ENCODE measurements around the gene MAOA.
"Not testable (repeated sequence)": the region's sequence is repeated elsewhere in the genome, so short reads cannot be mapped to it uniquely, and the experiment has no call there.

Gene MAOA

DNA sequence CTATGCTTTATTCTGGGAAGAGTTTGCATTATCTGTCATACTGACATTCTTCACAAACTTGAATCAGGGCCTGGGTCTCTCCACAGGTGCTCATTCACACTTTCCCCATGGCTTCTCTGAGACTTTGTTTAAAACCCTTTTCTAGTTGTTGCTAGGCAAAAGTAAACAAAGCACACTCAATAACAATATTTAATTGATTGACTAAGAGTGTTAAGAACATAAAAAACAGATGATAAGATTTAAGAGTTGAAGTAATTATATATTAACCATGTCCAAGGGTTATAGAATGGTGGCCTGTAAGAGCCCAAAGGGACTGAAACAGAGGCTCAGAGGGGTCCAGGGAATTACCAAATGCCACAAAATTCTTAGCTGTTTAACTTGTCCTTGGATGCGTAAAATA, 7.1 kb downstream of the MAOA start:
- DNase-seq (ENCODE audit: low read depth) = no peak

- no peak for DNase-seq (ENCODE audit: low read depth)
Observed at GRCh38 chrX:43664258-43664657, 8.2 kb downstream of the MAOA start.

GRCh38 chrX:43664708-43665107, 8.6 kb downstream of the MAOA start:
- no peak for DNase-seq (ENCODE audit: low read depth)

DNA sequence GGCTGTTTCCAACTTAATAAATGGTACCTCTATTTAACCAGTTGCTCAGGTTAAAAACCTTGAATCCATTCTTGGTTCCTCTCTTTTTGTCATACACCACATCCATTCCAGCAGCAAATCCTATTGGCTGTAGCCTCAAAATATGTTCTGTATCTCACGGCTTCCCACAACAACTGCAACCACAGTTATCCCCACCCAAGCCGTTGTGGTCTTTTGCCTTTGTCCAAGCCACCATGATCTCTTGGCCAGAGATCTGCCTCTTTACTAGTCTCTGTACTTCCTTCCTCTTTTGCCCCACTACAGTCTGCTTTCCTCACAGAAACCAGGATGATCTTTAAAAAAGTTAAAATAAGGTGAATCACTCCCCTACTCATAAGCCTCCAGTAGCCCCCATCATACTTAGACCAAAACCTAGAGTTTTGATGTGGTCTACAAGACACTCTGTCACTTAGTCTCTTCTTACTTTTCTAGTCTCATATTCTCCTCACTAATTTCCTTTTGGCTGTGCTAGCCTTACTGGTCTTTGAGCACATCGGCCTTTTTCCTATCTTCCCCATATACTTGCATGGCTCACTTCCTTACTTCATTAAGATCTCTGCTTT, 10.3 kb downstream of the MAOA start:
- no peak for DNase-seq (ENCODE audit: low read depth)

DNA sequence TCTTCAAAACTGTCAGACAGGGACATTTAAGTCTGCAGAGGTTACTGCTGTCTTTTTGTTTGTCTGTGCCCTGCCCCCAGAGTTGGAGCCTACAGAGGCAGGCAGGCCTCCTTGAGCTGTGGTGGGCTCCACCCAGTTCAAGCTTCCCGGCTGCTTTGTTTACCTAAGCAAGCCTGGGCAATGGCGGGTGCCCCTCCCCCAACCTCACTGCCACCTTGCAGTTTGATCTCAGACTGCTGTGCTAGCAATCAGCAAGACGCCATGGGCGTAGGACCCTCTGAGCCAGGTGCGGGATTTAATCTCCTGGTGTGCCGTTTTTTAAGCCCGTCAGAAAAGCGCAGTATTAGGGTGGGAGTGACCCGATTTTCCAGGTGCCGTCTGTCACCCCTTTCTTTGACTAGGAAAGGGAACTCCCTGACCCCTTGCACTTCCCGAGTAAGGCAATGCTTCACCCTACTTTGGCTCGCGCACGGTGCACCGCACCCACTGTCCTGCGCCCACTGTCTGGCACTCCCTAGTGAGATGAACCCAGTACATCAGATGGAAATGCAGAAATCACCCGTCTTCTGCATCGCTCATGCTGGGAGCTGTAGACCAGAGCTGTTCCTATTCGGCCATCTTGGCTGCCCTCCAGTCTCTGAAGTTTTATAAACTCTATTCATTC, 20.0 kb downstream of the MAOA start:
- DNase-seq (ENCODE audit: low read depth) = not testable (repeated sequence)

DNA sequence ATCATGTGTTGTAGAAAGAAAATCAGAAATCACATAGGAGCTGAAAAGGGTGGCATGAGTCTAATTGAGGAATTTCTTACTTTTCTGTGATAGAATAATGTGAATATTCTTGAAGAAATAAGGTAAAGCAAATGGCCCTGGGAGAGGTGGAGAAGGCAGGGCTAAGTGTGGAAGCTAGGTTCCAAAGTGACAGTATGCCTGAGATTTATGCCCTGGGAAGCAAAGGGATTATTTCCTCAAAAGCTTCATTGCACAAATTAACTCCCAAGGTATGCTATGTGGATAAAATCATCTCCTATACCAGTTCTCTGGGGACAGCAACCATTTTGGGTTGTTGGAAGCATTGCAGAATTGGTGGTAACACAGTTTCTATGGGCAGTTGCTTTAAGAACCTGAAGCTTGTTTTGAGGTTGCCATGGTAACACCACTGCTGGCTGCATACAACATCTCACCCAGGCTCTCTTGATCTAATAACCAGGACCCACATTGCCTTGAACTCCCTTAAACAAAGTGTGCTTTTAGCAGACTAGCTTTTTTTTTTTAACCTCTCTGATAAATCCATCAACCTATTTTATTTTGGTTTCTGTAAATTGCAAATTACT, 21.0 kb downstream of the MAOA start:
- no peak for DNase-seq (ENCODE audit: low read depth)

DNA sequence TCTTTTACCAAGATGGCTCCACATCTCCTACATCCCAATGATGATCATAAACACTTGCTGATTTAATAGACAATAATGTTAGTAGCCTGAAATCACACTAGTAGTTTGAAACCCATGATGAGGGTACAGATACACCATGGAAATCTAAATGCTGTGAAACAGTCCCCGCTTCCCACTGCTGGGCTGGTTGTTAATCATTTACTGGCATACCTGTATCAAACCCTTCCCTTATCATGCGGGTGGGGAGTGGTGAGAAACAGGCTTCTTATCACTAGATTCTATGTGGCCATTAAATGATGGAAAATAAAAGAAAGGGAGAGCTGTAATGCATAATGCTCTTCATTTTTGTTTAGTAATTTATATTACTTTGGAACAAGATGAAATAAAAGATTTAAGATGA, 21.9 kb downstream of the MAOA start:
- no peak for DNase-seq (ENCODE audit: low read depth)

GRCh38 chrX:43679058-43679457, 23.0 kb downstream of the MAOA start:
- DNase-seq (ENCODE audit: low read depth) = no peak

DNA sequence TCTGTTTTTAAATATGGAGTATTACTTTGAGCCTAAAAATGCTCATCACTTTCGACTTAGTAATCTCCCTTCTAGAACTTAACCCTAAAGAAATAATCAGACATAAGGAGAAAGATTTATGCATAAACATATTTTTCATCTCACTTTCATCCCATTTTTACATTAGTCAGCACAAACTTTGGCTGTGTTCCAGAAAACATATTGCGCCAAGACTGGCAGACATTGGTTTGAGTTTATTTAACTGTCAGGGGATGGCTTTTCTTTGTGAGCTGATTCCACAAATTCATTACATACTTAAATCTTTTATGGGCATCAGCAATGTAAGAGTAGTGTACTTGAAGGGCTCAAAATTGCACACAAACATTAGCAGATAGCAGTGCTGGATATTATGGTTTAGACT, 23.7 kb downstream of the MAOA start:
- no peak for DNase-seq (ENCODE audit: low read depth)

DNA sequence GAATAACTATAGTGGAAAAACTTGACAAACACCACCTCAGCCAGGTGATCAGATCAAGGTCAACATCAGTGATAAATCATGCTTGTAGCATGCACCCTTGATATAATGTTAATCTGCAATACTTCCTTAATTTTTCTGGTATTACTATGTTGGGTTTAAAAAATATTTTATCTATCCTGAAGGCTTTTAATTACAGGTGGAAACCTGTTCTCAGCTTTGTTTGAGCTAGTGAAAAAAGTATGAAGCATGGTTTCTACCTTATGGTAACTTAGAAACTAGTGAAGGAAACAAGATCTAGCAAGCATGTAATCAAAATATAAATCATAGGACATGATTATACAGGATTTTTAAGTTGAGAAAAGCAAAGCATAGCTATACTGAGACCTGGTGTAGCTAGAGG, 26.6 kb downstream of the MAOA start:
- no peak for DNase-seq (ENCODE audit: low read depth)

GRCh38 chrX:43685221-43685620, 29.1 kb downstream of the MAOA start:
- no peak for DNase-seq (ENCODE audit: low read depth)

DNA sequence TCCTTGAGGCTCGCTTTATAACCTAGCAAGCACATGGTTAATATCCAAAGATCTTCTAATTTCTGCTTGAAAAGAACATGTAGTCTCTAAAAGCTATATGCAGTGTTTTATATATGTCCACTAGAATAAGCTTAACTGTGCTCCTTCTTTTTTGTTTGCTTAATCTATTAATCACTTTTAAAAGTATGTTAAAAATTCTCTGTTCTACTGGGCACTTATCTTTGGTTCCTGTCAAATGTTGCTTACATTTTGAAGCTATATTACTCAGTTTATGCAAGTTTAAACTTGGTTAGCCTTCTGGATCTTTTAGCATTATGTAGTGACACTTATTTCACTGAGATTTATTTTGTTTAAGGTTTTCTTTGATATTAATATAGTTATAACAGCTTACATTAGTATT, 32.5 kb downstream of the MAOA start:
- no peak for DNase-seq (ENCODE audit: low read depth)

- no peak for DNase-seq (ENCODE audit: low read depth)
Observed at GRCh38 chrX:43693602-43694406, 37.7 kb downstream of the MAOA start.

DNA sequence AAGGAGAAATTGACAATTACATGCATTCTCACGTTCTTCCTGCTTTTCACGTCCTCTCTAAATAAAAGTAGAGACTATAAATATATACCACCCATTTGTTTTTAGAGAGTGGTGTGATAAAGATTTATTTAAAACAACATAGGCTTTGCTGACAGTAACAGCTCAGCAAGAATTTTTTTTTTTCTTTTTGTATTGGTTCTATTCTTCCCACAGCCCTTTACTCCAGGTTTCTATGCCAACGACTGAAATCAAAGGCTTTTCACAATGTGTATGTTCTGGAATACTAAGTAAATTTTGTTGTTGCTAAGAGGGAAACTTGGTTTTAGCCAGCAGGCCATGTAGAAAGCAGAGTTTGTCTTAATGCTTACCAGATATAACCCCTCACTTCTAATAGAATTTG, 43.4 kb downstream of the MAOA start:
- DNase-seq (ENCODE audit: low read depth) = no peak

GRCh38 chrX:43702079-43702524, 46.0 kb downstream of the MAOA start:
- DNase-seq (ENCODE audit: low read depth) = no peak

DNA sequence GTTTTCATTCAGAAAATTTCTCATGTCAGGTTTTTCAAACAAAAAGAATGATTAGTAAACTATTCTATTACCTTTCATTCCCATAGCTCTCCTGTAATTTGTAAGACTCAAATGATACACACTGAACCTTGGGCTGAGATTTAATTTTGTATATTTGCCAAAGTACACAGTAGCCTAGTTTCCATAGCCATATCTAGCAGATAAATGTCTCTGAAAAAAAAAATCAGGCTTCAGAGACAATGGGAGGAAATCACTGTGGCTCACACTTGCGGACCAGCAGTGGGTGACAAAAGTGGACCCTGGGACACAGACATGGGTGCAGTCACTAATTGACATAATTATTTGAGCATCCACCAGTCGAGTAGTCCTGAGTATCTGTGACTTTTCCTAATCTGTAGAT, 46.6 kb downstream of the MAOA start:
- DNase-seq (ENCODE audit: low read depth) = no peak

GRCh38 chrX:43703211-43703791, 47.2 kb downstream of the MAOA start:
- peak; percentile 4 for DNase-seq (ENCODE audit: low read depth)

- no peak for DNase-seq (ENCODE audit: low read depth)
Observed at GRCh38 chrX:43706786-43707370, 50.8 kb downstream of the MAOA start.

- no peak for DNase-seq (ENCODE audit: low read depth)
Observed at GRCh38 chrX:43707812-43708548, 51.9 kb downstream of the MAOA start.

DNA sequence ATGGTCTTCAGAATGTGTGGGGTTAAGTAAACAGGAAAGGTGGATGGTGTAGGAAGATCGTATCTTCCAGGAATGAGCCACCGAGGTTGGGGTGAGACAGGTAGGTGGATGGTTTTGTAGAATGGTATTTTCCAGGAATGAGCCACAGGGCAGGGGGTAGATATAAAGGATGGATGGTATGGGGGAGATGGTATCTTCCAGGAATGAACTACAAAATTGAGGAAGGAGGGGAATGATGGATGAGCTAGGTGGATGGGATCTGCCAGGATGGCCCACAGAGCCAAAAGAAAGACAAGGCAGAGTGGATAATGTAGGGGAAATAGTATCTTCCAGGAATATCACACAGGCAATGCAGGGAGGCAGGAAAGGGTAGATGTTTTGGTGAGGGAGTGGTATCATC, 60.0 kb downstream of the MAOA start:
- no peak for DNase-seq (ENCODE audit: low read depth)

- DNase-seq (ENCODE audit: low read depth) = no peak
Observed at GRCh38 chrX:43716696-43717095, 60.6 kb downstream of the MAOA start.

Measured in GM04504 (cell line).